NB4 (cell line): ENCODE results near the gene DOCK6.

Experiments
- DNase-seq: peaks from one replicate; pipeline ENCODE4 v3.0.0; 2010; ENCODE audit warnings: low read depth
- H3K4me3 ChIP-seq: one replicate; pipeline ENCODE4 v1.5.1; 2011; ENCODE audit warnings: mild to moderate bottlenecking, low read depth, low read length, moderate library complexity
- CTCF ChIP-seq: IDR thresholded peaks from one replicate; pipeline ENCODE4 v1.5.1; 2012; ENCODE audit warnings: low read depth, low read length
- MAX ChIP-seq: IDR thresholded peaks from 2 replicates; pipeline ENCODE4 v1.6.1; 2011; ENCODE audit warnings: low read depth, low read length
- MYC ChIP-seq: IDR thresholded peaks from 2 replicates; pipeline ENCODE4 v1.6.1; 2011; ENCODE audit warnings: low read depth, low read length
- POLR2A ChIP-seq: IDR thresholded peaks from 2 replicates; pipeline ENCODE4 v1.6.1; 2011; ENCODE audit warnings: mild to moderate bottlenecking; ENCODE audit not compliant: insufficient read length; ENCODE audit errors: extremely low read depth

The DOCK6 gene

GRCh38 chr19:11201791-11202190 lies 60.5 kb downstream of the DOCK6 start:
- no peak for DNase-seq
- TF ChIP-seq MYC (no peak), MAX (no peak), CTCF (no peak), POLR2A (no peak)

GRCh38 chr19:11200931-11201330 lies 61.4 kb downstream of the DOCK6 start:
- TF ChIP-seq MAX = no peak
- DNase-seq = no peak
- no peak overlapping the region for H3K4me3 ChIP-seq

More at GRCh38 chr19:11201791-11202190, 60.5 kb downstream of the DOCK6 start:
- no peak overlapping the region for H3K4me3 ChIP-seq

- DNase-seq = no peak
- TF ChIP-seq CTCF (no peak), POLR2A (no peak), MAX (no peak), MYC (no peak)
- no peak overlapping the region for H3K4me3 ChIP-seq
These were observed 62.2 kb downstream of the DOCK6 start for GRCh38 chr19:11200015-11200574.

- TF ChIP-seq MAX (no peak), CTCF (no peak), POLR2A (no peak), MYC (no peak)
- H3K4me3 ChIP-seq = no peak overlapping the region
- no peak for DNase-seq
These were observed 62.8 kb downstream of the DOCK6 start for GRCh38 chr19:11199517-11199916.

GRCh38 chr19:11198769-11199424 lies 63.4 kb downstream of the DOCK6 start:
- H3K4me3 ChIP-seq = no peak overlapping the region
- TF ChIP-seq MAX (no peak), POLR2A (no peak), MYC (no peak), CTCF (no peak)
- no peak for DNase-seq

GRCh38 chr19:11198175-11198534 lies 64.2 kb downstream of the DOCK6 start:
- H3K4me3 ChIP-seq = no peak overlapping the region
- DNase-seq = no peak
- TF ChIP-seq CTCF (no peak), POLR2A (no peak), MYC (no peak), MAX (no peak)
